HG02623 (cell line): ENCODE measurements around the gene AANAT.
"Not testable (repeated sequence)": the region's sequence is repeated elsewhere in the genome, so short reads cannot be mapped to it uniquely, and the experiment has no call there.

Experiments used
- ATAC-seq: cut with Tn5 transposase; IDR thresholded peaks from one replicate; pipeline ENCODE4 v1.9.1; 2021; ENCODE audit warnings: moderate library complexity; ENCODE audit not compliant: unreplicated experiment

Gene AANAT

DNA sequence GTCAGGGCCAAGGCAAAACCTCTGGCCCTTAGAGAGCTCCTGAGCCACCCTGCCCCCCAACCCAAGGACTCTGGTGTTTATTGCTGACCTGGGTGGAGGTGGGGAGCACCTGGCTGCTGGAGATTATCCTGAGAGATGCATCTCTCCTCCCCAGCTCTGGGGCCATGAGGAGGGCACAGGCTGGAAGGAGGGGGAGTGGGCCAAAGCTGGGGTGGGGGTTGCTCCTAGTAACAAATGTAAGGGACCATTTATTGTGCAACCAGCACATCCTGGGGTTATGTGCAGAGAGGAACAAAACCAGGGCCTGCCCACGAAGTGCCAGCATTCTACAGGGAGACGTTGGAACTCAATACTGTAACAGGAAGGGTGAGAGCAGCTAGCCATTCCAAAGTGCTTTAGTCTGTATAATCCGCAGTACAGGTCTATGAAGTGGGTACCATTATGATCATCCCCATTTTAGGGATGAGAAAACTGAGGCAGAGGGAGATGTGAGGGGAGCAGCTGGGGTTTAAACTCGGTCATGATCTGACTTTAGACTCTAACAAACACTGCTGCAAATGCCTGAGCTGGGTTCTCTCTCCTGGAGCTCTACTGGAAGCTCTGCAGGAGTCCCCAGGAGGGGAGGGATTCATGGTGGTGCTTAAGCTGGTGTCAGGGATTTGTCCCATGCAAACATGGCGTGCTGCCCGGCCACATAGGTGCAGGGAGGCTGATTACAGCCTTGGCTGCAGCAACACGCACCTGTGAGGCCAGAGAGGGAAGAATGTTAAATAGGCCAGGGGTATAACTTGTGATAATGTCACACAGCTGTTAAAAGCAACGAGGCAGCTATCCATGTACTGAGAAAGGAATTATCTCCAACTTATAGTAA is 35.2 kb downstream of the AANAT start:
- no peak for ATAC-seq

DNA sequence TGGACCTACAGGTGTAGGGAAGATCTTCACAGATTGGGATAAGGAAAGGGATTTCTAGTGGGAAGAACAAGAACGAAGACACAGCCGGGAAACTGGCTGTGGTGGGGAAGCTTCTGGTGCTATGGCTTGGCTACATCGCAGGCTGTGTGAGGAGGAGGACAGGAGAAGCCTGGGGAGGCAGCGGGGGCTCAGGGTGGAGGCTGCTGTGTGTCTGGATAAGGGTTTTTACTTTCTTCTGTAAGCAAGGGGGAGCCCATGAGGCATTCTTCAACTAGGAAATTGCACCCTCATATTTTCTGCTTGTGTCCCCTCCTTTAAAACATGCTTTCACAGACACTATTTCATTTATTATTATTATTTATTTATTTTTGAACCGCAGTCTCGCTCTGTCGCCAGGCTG is 36.7 kb downstream of the AANAT start:
- ATAC-seq: no peak

DNA sequence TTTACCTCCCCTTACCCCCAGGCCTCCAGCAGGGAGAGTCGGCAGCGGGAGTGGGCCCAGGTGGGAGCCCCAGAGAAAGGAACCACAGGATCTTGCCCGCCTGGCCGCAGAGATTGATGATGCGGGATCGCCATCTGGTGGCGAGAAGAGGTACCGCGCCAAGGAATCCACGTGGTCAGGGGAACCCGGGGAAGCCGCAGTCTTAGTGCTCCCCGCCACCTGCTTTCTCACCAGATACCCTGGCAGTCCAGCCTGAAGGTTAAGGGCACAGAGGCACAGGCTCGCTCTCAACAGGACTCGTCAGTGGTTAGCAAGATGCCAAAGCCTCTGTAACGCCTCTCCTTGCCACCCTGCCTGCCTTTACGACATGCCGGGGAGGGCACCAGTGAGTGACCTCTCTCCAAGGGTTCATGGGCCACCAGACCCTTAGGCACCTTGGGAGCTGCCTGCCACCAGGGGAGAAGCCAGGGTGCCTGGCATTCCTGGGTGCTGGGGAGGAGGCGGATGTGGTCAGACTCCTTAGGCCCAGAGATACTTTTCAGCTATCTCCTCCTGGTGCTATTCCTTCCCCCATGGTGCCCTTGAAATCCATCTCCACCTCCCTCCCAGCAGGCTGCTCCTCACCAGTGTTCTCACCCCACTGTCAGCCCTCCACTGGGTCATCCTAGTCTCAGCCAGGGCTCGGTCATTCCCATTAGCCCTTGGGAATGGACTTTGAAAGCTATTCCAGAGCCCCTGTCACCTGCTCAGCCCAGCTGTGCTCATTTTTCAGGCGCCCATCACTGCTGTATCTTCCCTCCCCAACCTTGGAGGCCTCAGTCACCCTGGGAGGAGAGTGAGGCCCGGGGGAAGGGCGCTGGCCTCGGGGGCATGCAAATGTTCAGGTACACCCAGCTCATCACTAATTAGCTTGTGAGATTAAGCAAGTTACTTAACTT is 39.3 kb downstream of the AANAT start:
- no peak for ATAC-seq

- not testable (repeated sequence) for ATAC-seq
Measured at GRCh38 chr17:76508472-76509063, 41.2 kb downstream of the AANAT start.

DNA sequence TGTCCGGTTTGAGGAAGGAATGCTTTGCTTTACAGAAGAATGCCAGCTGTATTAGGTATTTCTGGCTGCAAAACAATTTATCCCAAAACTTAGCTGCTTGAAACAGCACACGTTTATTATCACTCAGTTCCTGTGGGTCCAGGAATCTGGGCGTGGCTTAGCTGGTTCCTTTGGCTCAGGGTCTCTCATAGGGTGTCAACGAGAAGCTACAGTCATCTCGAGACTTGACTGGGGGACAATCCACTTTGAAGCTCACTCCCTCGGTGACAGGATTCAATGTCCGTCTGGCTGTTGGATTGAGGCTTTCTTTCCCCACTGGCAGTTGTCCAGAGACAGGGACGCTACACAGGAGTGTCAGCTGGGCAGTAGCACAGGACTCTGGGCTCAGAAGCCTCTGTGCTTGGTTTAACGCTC is 43.4 kb downstream of the AANAT start:
- no peak for ATAC-seq

- no peak for ATAC-seq
Measured at GRCh38 chr17:76511668-76512365, 44.4 kb downstream of the AANAT start.

DNA sequence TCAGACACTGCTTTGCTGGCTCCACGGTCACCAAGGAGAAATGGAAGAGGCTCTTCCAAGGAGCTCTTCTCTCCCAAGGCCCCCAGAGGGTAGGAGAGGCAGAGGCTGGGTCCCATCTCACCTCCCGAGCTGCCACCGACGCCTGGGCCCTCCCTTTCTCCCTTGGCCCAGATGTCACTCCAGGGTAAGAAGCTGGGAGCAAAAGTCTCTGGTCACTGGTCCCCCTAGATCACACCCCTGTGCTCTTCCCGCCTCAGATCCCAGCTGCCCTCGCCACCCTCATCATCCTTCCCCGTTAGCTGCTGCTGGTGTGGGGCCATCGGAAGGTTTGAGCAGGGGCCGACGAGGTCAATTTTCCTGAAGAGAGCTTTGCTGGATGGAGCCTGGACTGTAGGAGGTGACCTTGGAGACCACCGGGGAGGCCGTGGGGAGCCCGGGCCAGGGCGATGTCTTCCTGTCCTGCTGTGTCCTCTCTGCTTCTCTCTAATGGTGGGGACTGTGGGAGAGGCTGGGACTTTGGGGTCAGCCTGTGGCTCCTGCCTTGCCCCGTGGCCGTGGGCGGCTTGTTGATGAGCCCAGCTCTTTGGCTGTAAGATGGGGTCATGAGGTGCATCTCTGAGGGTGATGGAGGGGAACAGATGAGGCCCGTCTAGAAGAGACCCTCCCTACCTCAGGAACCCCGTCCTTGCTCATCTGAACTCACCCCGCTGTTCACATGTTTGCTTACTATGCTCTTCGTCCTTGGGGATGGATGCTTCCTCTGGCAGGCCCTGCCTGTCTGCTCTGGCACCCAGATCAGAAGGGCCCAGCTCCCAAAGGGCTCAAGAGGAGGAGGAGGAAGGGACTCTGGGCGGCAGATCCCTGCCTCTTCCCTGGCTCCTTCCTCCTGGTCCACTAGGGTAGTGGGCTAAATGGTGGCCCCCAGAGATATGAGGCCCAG is 45.2 kb downstream of the AANAT start:
- ATAC-seq: no peak

GRCh38 chr17:76513306-76513692 is 45.9 kb downstream of the AANAT start:
- ATAC-seq: no peak

GRCh38 chr17:76514355-76514754 is 47.0 kb downstream of the AANAT start:
- ATAC-seq: not testable (repeated sequence)

DNA sequence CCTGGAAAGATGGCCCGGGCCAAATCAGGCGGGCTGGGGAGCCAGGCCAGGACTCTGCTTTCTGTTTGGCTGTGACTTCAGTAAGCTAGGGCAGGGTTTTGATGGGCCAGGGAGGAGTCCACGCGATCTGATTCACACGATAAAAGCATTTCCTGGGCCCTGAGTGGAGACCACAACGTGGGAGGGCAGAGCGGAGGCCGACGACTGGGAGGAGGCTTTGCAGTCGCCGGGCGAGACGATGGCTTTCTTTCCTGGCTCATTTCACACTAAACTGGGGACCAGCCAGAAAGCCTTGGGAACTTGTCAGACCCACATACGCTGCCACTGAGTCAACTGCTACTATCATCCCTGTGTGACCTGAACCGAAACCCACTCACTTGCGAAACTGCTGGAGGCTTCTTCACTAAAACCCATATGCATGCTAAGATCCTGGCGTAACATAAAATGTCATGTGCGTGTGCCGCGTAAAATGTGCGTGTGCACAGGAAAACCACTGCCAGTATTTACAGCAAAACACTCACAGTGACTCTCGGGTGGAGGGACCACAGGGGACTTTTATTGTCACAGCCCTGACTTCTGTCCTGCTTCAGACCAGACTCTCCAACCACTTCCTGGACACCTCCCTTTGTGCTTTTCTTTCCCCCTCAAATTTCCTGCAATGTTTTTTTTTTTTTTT is 48.0 kb downstream of the AANAT start:
- no peak for ATAC-seq

- no peak for ATAC-seq
Measured at GRCh38 chr17:76517638-76518038, 50.2 kb downstream of the AANAT start.

DNA sequence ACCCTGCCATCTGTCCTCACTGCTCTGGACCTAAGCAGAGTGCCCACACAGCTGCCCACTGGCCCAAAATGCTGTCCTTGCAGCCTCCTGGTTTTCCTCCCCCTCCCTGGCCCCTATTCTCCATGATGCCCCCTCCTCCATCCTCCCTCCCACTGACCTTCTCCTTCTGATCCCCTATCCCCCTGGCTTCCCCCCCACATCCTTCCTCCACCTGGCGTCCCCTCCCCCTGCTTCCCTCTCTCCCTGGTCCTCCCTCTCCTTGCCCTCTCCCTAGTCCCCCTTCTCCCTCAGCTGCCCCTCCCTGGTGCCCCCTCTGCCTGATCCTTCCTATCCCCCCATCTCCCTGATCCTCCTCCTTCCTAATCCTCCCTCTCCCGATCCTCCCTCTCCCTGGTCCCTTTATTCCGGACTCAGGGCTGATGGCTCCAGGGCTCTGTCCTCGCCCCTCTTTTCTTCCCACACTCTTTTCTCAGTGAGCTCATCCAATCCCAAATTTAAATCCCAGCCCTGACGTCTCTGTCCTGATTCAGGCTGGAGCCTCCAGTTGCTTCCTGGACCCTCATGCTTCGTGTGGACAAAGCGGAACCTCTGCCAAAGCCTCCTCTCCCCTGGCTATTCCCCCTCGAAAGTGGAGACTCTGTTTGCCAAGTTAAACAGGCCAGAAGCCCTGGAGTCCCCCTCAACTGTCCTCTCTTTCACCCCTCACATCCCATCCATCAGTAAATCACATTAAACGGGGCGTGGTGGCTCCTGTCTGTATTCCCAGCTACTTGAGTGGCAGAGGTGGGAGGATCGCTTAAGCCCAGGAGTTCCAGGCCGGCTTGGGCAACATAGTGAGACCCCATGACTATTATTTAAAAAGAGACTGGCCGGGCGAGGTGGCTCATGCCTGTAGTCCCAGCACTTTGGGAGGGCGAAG is 51.9 kb downstream of the AANAT start:
- no peak for ATAC-seq
